H1 (cell line): ENCODE measurements around the gene GATAD2B. TPM values are rescaled to one million over a fixed set of nuclear protein-coding genes. Genes with fewer than 3 reads are reported as not detected.

Experiments
- CTCF ChIA-PET: fragments of 300-600 bp; sonication (Branson Sonifier 250); formaldehyde crosslinking; loops from one replicate; lab custom pipeline; 2021; ENCODE audit not compliant: partially characterized antibody; lab: Charles Lee
- POLR2A ChIA-PET: fragments of 300-600 bp; sonication (Branson Sonifier 250); formaldehyde crosslinking; loops from one replicate; lab custom pipeline; 2021; ENCODE audit warnings: inconsistent platforms; ENCODE audit not compliant: partially characterized antibody; lab: Charles Lee
- DNase-seq, 2 experiments: peaks; one replicate each; pipeline versions ENCODE4 v3.0.0 to v3.0.0-alpha.2; 2010 to 2022; ENCODE audit warnings: low spot score in 2 of 2, low read depth in 1 of 2, mixed read lengths in 1 of 2
- FAIRE-seq: peaks from 2 replicates; lab custom pipeline; 2011; peaks lifted over from hg19 to GRCh38; lab: Jason Lieb, UNC
- H2AFZ ChIP-seq: 2 replicates; pipeline ENCODE4 v1.8.1; 2012; ENCODE audit warnings: low read length, inconsistent platforms
- H2AK5ac ChIP-seq: 2 replicates; pipeline ENCODE4 v1.6.1; 2013; ENCODE audit warnings: low read depth, low read length
- H2BK120ac ChIP-seq: replicated peaks from 2 replicates; pipeline ENCODE3; 2013; ENCODE audit warnings: low read depth, low read length, inconsistent platforms
- H2BK12ac ChIP-seq: 2 replicates; pipeline ENCODE4 v1.6.1; 2013; ENCODE audit warnings: low read depth, low read length
- H2BK15ac ChIP-seq: 2 replicates; pipeline ENCODE4 v1.6.1; 2013; ENCODE audit warnings: low read length
- H2BK20ac ChIP-seq: 2 replicates; pipeline ENCODE4 v1.6.1; 2013; ENCODE audit warnings: low read length
- H2BK5ac ChIP-seq: 2 replicates; pipeline ENCODE4 v1.6.1; 2013; ENCODE audit warnings: low read depth, low read length
- H3K14ac ChIP-seq: 2 replicates; pipeline ENCODE4 v1.6.1; 2013; ENCODE audit warnings: inconsistent platforms; ENCODE audit not compliant: insufficient read length
- H3K18ac ChIP-seq: 2 replicates; pipeline ENCODE4 v1.6.1; 2013; ENCODE audit warnings: low read length; ENCODE audit errors: extremely low read depth
- H3K23ac ChIP-seq: 2 replicates; pipeline ENCODE4 v1.6.1; 2013; ENCODE audit warnings: inconsistent platforms; ENCODE audit not compliant: insufficient read length
- H3K23me2 ChIP-seq: 2 replicates; pipeline ENCODE4 v1.6.1; 2013; ENCODE audit warnings: low read depth, low read length
- H3K27ac ChIP-seq: 2 replicates; pipeline ENCODE4 v1.6.1; 2011; ENCODE audit warnings: low read depth, low read length, inconsistent platforms
- H3K27me3 ChIP-seq, 4 experiments: replicated peaks in 1 of 4; 1 replicate in 1 of 4; 2 replicates in 3 of 4; pipeline versions ENCODE4 v1.6.1 to v1.8.1; 2011 to 2013; ENCODE audit warnings: low read length in 3 of 4, mild to moderate bottlenecking in 3 of 4, inconsistent platforms in 2 of 4, mixed read lengths in 2 of 4, moderate library complexity in 1 of 4; ENCODE audit not compliant: control insufficient read depth in 3 of 4, insufficient read depth in 3 of 4; ENCODE audit errors: extremely low read depth in 1 of 4
- H3K36me3 ChIP-seq, 4 experiments: 2 replicates each; pipeline versions ENCODE4 v1.6.1 to v1.8.1; 2011 to 2013; ENCODE audit warnings: mild to moderate bottlenecking in 4 of 4, low read length in 3 of 4, moderate library complexity in 2 of 4, control low read depth in 1 of 4, inconsistent platforms in 1 of 4; ENCODE audit not compliant: insufficient read depth in 4 of 4, control insufficient read depth in 2 of 4
- H3K4ac ChIP-seq: replicated peaks from 2 replicates; pipeline ENCODE3; 2013; ENCODE audit warnings: low read length, low read depth, mixed read lengths, inconsistent platforms; ENCODE audit not compliant: insufficient read length
- H3K4me1 ChIP-seq, 4 experiments: replicated peaks in 1 of 4; 1 replicate in 1 of 4; 2 replicates in 3 of 4; pipeline versions ENCODE4 v1.6.1 to v1.8.1; 2011 to 2013; ENCODE audit warnings: low read length in 3 of 4, inconsistent platforms in 2 of 4, mixed read lengths in 1 of 4; ENCODE audit not compliant: insufficient read depth in 4 of 4, control insufficient read depth in 3 of 4
- H3K4me2 ChIP-seq, 2 experiments: 2 replicates each; pipeline versions ENCODE4 v1.6.1 to v1.8.1; 2011 to 2013; ENCODE audit warnings: low read depth in 2 of 2, low read length in 2 of 2, control low read depth in 1 of 2, inconsistent platforms in 1 of 2, mild to moderate bottlenecking in 1 of 2; ENCODE audit not compliant: insufficient read depth in 1 of 2
- H3K4me3 ChIP-seq, 4 experiments: fragments of 200-600, 300-600 bp in 1 of 4; sonication (generic), shearing (Covaris generic), sonication (Bioruptor Twin) in 1 of 4; 2 replicates each; pipeline versions ENCODE4 v1.5.1 to v1.8.1; 2011 to 2016; ENCODE audit warnings: low read length in 4 of 4, low read depth in 3 of 4, control low read depth in 2 of 4, inconsistent platforms in 2 of 4, mild to moderate bottlenecking in 2 of 4, mixed read lengths in 1 of 4, moderate library complexity in 1 of 4; ENCODE audit not compliant: insufficient read depth in 2 of 4; ENCODE audit errors: extremely low read depth in 1 of 4
- H3K56ac ChIP-seq: replicated peaks from 2 replicates; pipeline ENCODE3; 2013; ENCODE audit warnings: low read depth, mild to moderate bottlenecking, mixed read lengths, low read length, inconsistent platforms; ENCODE audit not compliant: insufficient read length
- H3K79me1 ChIP-seq: 2 replicates; pipeline ENCODE4 v1.6.1; 2013; ENCODE audit warnings: low read depth, low read length, control low read depth
- H3K79me2 ChIP-seq, 2 experiments: 2 replicates each; pipeline versions ENCODE4 v1.6.1 to v1.8.1; 2012 to 2013; ENCODE audit warnings: low read length in 2 of 2, mild to moderate bottlenecking in 2 of 2, inconsistent platforms in 1 of 2; ENCODE audit not compliant: insufficient read depth in 2 of 2, control insufficient read depth in 1 of 2
- H3K9ac ChIP-seq, 4 experiments: replicated peaks in 1 of 4; 1 replicate in 1 of 4; 2 replicates in 3 of 4; pipeline versions ENCODE4 v1.6.1 to v1.8.1; 2011 to 2013; ENCODE audit warnings: low read depth in 3 of 4, low read length in 3 of 4, control low read depth in 2 of 4, mild to moderate bottlenecking in 2 of 4, moderate library complexity in 2 of 4, inconsistent platforms in 1 of 4; ENCODE audit errors: extremely low read depth in 1 of 4
- H3K9me3 ChIP-seq, 2 experiments: 2 replicates each; pipeline versions ENCODE4 v1.6.1 to v1.8.1; 2012 to 2013; ENCODE audit warnings: mild to moderate bottlenecking in 2 of 2, moderate library complexity in 2 of 2, control low read depth in 1 of 2, inconsistent platforms in 1 of 2, low read depth in 1 of 2, low read length in 1 of 2, mixed read lengths in 1 of 2; ENCODE audit not compliant: insufficient read depth in 2 of 2
- H4K20me1 ChIP-seq, 2 experiments: replicated peaks in 1 of 2; 2 replicates each; pipeline versions ENCODE3 to v1.8.1; 2011 to 2013; ENCODE audit warnings: inconsistent platforms in 2 of 2, low read length in 2 of 2, mild to moderate bottlenecking in 1 of 2; ENCODE audit not compliant: insufficient read depth in 2 of 2, control insufficient read depth in 1 of 2
- H4K5ac ChIP-seq: 2 replicates; pipeline ENCODE4 v1.6.1; 2013; ENCODE audit warnings: low read length, low read depth, mixed read lengths, inconsistent platforms; ENCODE audit not compliant: insufficient read length
- H4K8ac ChIP-seq: 2 replicates; pipeline ENCODE4 v1.8.0; 2013; ENCODE audit warnings: mild to moderate bottlenecking, moderate library complexity, low read length, inconsistent platforms; ENCODE audit not compliant: insufficient read depth; ENCODE audit errors: extremely low read depth
- H4K91ac ChIP-seq: replicated peaks from 2 replicates; pipeline ENCODE3; 2013; ENCODE audit warnings: low read length, mixed read lengths, inconsistent platforms; ENCODE audit not compliant: insufficient read length
- CHD2 ChIP-seq: IDR thresholded peaks from 2 replicates; pipeline ENCODE4 v1.6.1; 2012; ENCODE audit warnings: low read length, improper control_type of control experiment
- JUND ChIP-seq: IDR thresholded peaks from 2 replicates; pipeline ENCODE4 v1.6.1; 2011; ENCODE audit warnings: mild to moderate bottlenecking, improper control_type of control experiment, low read length
- PHF8 ChIP-seq: fragments of 200-600 bp; sonication (generic); conservative IDR thresholded peaks from 2 replicates; pipeline ENCODE4 v1.7.1; 2012; ENCODE audit warnings: low read depth, mild to moderate bottlenecking, inconsistent platforms, low read length, moderate library complexity
- RXRA ChIP-seq: IDR thresholded peaks from 2 replicates; pipeline ENCODE4 v1.6.1; 2011; ENCODE audit warnings: low read depth, mild to moderate bottlenecking, low read length, moderate library complexity; ENCODE audit not compliant: insufficient read depth
- SP1 ChIP-seq: IDR thresholded peaks from 2 replicates; pipeline ENCODE4 v1.6.1; 2011; ENCODE audit warnings: low read depth, low read length
- SP4 ChIP-seq: IDR thresholded peaks from 2 replicates; pipeline ENCODE4 v1.6.1; 2012; ENCODE audit warnings: low read length, inconsistent platforms
- TAF1 ChIP-seq: IDR thresholded peaks from 2 replicates; pipeline ENCODE4 v1.6.1; 2011; ENCODE audit warnings: mild to moderate bottlenecking, low read depth, low read length
- WGBS, 2 experiments: shearing (Covaris generic) in 1 of 2; methylation state at CpG; one replicate each; pipeline versions ENCODE4 v1.1.6 to v1.1.7; 2013 to 2015; ENCODE audit warnings: low lambda C conversion rate in 2 of 2, mixed read lengths in 2 of 2, inconsistent platforms in 1 of 2, low coverage in 1 of 2, missing lambda C conversion rate in 1 of 2; ENCODE audit not compliant: insufficient replicate concordance in 2 of 2, insufficient coverage in 1 of 2, insufficient read length in 1 of 2; ENCODE audit errors: extremely low coverage in 1 of 2, missing lambda C conversion rate in 1 of 2; 5-methylcytosine and 5-hydroxymethylcytosine counted together
- polyA plus RNA-seq, 7 experiments: library from polyadenylated mRNA; depleted of rRNA in 3 of 7; stranded (reverse) in 5 of 7; unstranded in 2 of 7; fragments of >200 nt in 5 of 7; fragments of 200-250 nt in 2 of 7; gene quantifications; 1 replicate in 5 of 7; 2 replicates in 1 of 7; 4 replicates in 1 of 7; pipeline versions ENCODE4 v1.2.1 to v1.2.3, GENCODE V29; 2011 to 2013; ENCODE audit warnings: missing spikeins in 2 of 7, mixed read lengths in 2 of 7
- total RNA-seq: library from RNA; stranded (reverse); fragmentation: NEBNext Ultra II Directional; extraction: Animal tissue kit (Norgen Biotek cat#: 25700); gene quantifications from 2 replicates; pipeline ENCODE4 v1.2.1, GENCODE V29; 2021
- TF ChIP-seq, protein P1 (sequence below): IDR thresholded peaks from 2 replicates; pipeline ENCODE4 v1.6.1; 2011; ENCODE audit warnings: low read depth, mild to moderate bottlenecking, low read length; ENCODE audit not compliant: insufficient read depth
- TF ChIP-seq, protein P2 (sequence below): IDR thresholded peaks from 2 replicates; pipeline ENCODE4 v1.6.1; 2012; ENCODE audit warnings: inconsistent platforms
- TF ChIP-seq, protein P3 (sequence below): IDR thresholded peaks from 2 replicates; pipeline ENCODE4 v1.6.1; 2012; ENCODE audit warnings: low read length, inconsistent platforms

GATAD2B gene
- total and polyA plus RNA-seq, 2 of the 8 experiments (the other 6 are each of a cell fraction or from before 2014, with no cell fraction given), result 8.4 to 39.1 TPM

- no peak overlapping the region for H3K56ac ChIP-seq
- no peak overlapping the region for H3K4me2 ChIP-seq
- H2BK15ac ChIP-seq, result no peak overlapping the region
- no peaks in the 10 kb centered on the region for H3K9me3 ChIP-seq
- no peak overlapping the region for H3K4me3 ChIP-seq
- TF ChIP-seq JUND, result no peak
- TF ChIP-seq RXRA, result no peak
- no peak for TF ChIP-seq TAF1
- no peak for TF ChIP-seq PHF8
- TF ChIP-seq, protein P1, sequence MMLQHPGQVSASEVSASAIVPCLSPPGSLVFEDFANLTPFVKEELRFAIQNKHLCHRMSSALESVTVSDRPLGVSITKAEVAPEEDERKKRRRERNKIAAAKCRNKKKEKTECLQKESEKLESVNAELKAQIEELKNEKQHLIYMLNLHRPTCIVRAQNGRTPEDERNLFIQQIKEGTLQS, result no peak
- TF ChIP-seq, protein P2, sequence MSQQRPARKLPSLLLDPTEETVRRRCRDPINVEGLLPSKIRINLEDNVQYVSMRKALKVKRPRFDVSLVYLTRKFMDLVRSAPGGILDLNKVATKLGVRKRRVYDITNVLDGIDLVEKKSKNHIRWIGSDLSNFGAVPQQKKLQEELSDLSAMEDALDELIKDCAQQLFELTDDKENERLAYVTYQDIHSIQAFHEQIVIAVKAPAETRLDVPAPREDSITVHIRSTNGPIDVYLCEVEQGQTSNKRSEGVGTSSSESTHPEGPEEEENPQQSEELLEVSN, result no peak
- no peak for TF ChIP-seq CHD2
- TF ChIP-seq SP4, result no peak
- TF ChIP-seq, protein P3, sequence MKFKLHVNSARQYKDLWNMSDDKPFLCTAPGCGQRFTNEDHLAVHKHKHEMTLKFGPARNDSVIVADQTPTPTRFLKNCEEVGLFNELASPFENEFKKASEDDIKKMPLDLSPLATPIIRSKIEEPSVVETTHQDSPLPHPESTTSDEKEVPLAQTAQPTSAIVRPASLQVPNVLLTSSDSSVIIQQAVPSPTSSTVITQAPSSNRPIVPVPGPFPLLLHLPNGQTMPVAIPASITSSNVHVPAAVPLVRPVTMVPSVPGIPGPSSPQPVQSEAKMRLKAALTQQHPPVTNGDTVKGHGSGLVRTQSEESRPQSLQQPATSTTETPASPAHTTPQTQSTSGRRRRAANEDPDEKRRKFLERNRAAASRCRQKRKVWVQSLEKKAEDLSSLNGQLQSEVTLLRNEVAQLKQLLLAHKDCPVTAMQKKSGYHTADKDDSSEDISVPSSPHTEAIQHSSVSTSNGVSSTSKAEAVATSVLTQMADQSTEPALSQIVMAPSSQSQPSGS, result no peak
- no peak for TF ChIP-seq SP1
- TF ChIP-seq, all 59 proteins: peak for 0
- Histone ChIP-seq H3K4ac (no peak overlapping the region), H2BK5ac (no peak overlapping the region), H2BK12ac (no peak overlapping the region), H3K36me3 (peaks cover 16 to 54% (median 46%) of the 10 kb centered on the region in 4 experiments), H4K20me1 (peaks cover 0 to 7% of the 10 kb centered on the region in 2 experiments), H3K27me3 (no peaks in the 10 kb centered on the region), H3K23ac (no peak overlapping the region), H2AK5ac (no peak overlapping the region), H3K9ac (no peak overlapping the region), H4K8ac (no peak overlapping the region), H3K79me2 (peaks cover 0 to 3% of the 10 kb centered on the region in 2 experiments; a peak in 1 of 4 replicates), H3K79me1 (no peaks in the 10 kb centered on the region; the same call in 1 of the 2 replicates), H2BK120ac (no peak overlapping the region), H2AFZ (no peak overlapping the region), H3K4me1 (no peaks in the 10 kb centered on the region), H3K18ac (no peak overlapping the region), H4K91ac (no peak overlapping the region), H3K27ac (no peak overlapping the region), H2BK20ac (no peak overlapping the region), H4K5ac (no peak overlapping the region), H3K23me2 (no peaks in the 10 kb centered on the region), H3K14ac (no peak overlapping the region)
- 98% methylated on average over 3 of the region's 3 CpGs; no CpG with 5 or more reads in 1 of the 2 experiments for WGBS, 2 experiments
- POLR2A ChIA-PET, result interaction anchor here (0.7 to 11.4 kb wide), 10 partner anchors 10 to 163 kb away, joined by 3 to 73 read pairs (median 9); partner anchors contain the start of genes CREB3L4, CRTC2, GATAD2B and JTB
- FAIRE-seq, result no peak
- DNase-seq, result no peak
- CTCF ChIA-PET, result interaction anchor here (1.2 to 3.1 kb wide), 5 partner anchors 14 to 167 kb away, joined by 3 to 11 read pairs (median 4); partner anchors contain the start of gene RAB13
Measured at GRCh38 chr1:153938996-153939395, 16.2 kb upstream of the GATAD2B start.
